ENCODE data around the gene TMIGD3. TPM values are rescaled to one million over a fixed set of nuclear protein-coding genes. Genes with fewer than 3 reads are reported as not detected.
A peak's percentile ranks its signal among the peaks of the same experiment; 100 is the strongest.

Gene TMIGD3
- total and polyA plus RNA-seq, 10 donors, result 1.6 to 33.4 (median 10.6) TPM

GRCh38 chr1:111452581-111452980 lies 50.9 kb downstream of the TMIGD3 start:
- TF ChIP-seq CTCF (IDR thresholded peaks at IDR 0.05 in 8 of 11, conservative IDR thresholded peaks at IDR 0.05 in 3 of 11) (no peak), POLR2AphosphoS5 (IDR thresholded peaks at IDR 0.05) (no peak), POLR2A (IDR thresholded peaks at IDR 0.05) (no peak)
- Histone ChIP-seq H3K27me3 (replicated peaks in 1 of 7) (no peaks in the 10 kb centered on the region), H3K9me3 (no peaks in the 10 kb centered on the region), H3K4me1 (peaks cover 32 to 79% (median 67%) of the 10 kb centered on the region in 6 donors), H3K4me3 (no peak overlapping the region), H3K36me3 (peaks cover 0 to 65% (median 35%) of the 10 kb centered on the region in 6 donors), H3K27ac (no peak overlapping the region)
- intact Hi-C loops (cut with DNase I; ENCODE audit: low total_unique reads), result no loop called here
- DNase-seq, result no peak
- WGBS, 5 donors, result 75 to 92% (median 89%) methylated on average over 3 of the region's 3 CpGs

- peaks cover 36 to 91% (median 74%) of the 10 kb centered on the region in 6 donors for H3K4me1 ChIP-seq
- H3K27ac ChIP-seq, result peak overlapping the region in 6 of 8 donors; percentile 85 to 91 (median 88)
- no peak for DNase-seq
- H3K9me3 ChIP-seq, result no peaks in the 10 kb centered on the region
- peak overlapping the region; percentile 79 to 98 (median 92) for H3K4me3 ChIP-seq
- no peaks in the 10 kb centered on the region for H3K27me3 ChIP-seq (replicated peaks in 1 of 7)
- intact Hi-C loops (cut with DNase I; ENCODE audit: low total_unique reads), result no loop called here
- no peak for TF ChIP-seq POLR2A (IDR thresholded peaks at IDR 0.05)
- TF ChIP-seq CTCF (IDR thresholded peaks at IDR 0.05 in 8 of 11, conservative IDR thresholded peaks at IDR 0.05 in 3 of 11), result no peak
- TF ChIP-seq POLR2AphosphoS5 (IDR thresholded peaks at IDR 0.05), result no peak
- H3K36me3 ChIP-seq, result peaks cover 0 to 63% (median 30%) of the 10 kb centered on the region in 6 donors
- WGBS, 5 donors, result 45 to 59% (median 56%) methylated on average over 3 of the region's 3 CpGs
These were observed 53.2 kb downstream of the TMIGD3 start for GRCh38 chr1:111450185-111450584.

- no peak for TF ChIP-seq POLR2A (IDR thresholded peaks at IDR 0.05)
- TF ChIP-seq POLR2AphosphoS5 (IDR thresholded peaks at IDR 0.05), result no peak
- TF ChIP-seq CTCF (IDR thresholded peaks at IDR 0.05 in 8 of 11, conservative IDR thresholded peaks at IDR 0.05 in 3 of 11), result no peak
- Histone ChIP-seq H3K36me3 (peaks cover 0 to 63% (median 30%) of the 10 kb centered on the region in 6 donors), H3K4me1 (peaks cover 33 to 90% (median 69%) of the 10 kb centered on the region in 6 donors), H3K4me3 (peak overlapping the region; percentile 79 to 98 (median 92)), H3K27ac (peak overlapping the region; percentile 77 to 91 (median 88)), H3K9me3 (no peaks in the 10 kb centered on the region), H3K27me3 (replicated peaks in 1 of 7) (no peaks in the 10 kb centered on the region)
- intact Hi-C loops (cut with DNase I; ENCODE audit: low total_unique reads), result no loop called here
- WGBS, 5 donors, result 0 to 1% (median 0%) methylated on average over 8 of the region's 8 CpGs
- DNase-seq, result no peak
These were observed 53.8 kb downstream of the TMIGD3 start for GRCh38 chr1:111449703-111450017.

- no peaks in the 10 kb centered on the region for H3K27me3 ChIP-seq (replicated peaks in 1 of 7)
- intact Hi-C loops (cut with DNase I; ENCODE audit: low total_unique reads), result no loop called here
- peak within 1 kb of the TSS; percentile 77 to 91 (median 88) for H3K27ac ChIP-seq
- peak within 1 kb of the TSS; percentile 79 to 98 (median 92) for H3K4me3 ChIP-seq
- H3K9me3 ChIP-seq, result no peaks in the 10 kb centered on the region
- TF ChIP-seq POLR2AphosphoS5 (IDR thresholded peaks at IDR 0.05) (peak; percentile 78 to 83 (median 83)), POLR2A (IDR thresholded peaks at IDR 0.05) (peak in 1 of 3 donors; percentile 13), CTCF (IDR thresholded peaks at IDR 0.05 in 8 of 11, conservative IDR thresholded peaks at IDR 0.05 in 3 of 11) (peak in 4 of 11 experiments; percentile 6 to 59 (median 44))
- peaks cover 33 to 84% (median 66%) of the 10 kb centered on the region in 6 donors for H3K4me1 ChIP-seq
- WGBS, 5 donors, result 0% methylated on average over 32 to 54 of the region's 54 CpGs
- H3K36me3 ChIP-seq, result peaks cover 0 to 63% (median 29%) of the 10 kb centered on the region in 6 donors
- peak; percentile 95 for DNase-seq
These were observed 54.3 kb downstream of the TMIGD3 start, which contains the start of the genes ATP5PB and WDR77 for GRCh38 chr1:111448918-111449702. ATP5PB (plus strand) TSS chr1:111449464; CDS start chr1:111449542, 78 bp downstream. WDR77 (minus strand) TSS chr1:111449256; CDS start chr1:111449169, 87 bp downstream.
